ENCODE results near the gene CERS6. TPM values are rescaled to one million over a fixed set of nuclear protein-coding genes. Genes with fewer than 3 reads are reported as not detected.

Gene CERS6
- polyA plus RNA-seq, 3 donors, result 7.6 to 17.7 (median 15.6) TPM

GRCh38 chr2:168633895-168634294 is 177.8 kb downstream of the CERS6 start:
- WGBS (ENCODE audit: insufficient coverage), result no CpG with 5 or more reads among the region's 1 CpG

GRCh38 chr2:168635065-168635577 is 179.0 kb downstream of the CERS6 start:
- Mint-ChIP-seq H3K9me3 (no peaks in the 10 kb centered on the region), H3K27ac (peak overlapping the region in 5 of 7 donors; percentile 12 to 73 (median 24)), H3K36me3 (peaks cover 0 to 4% of the 10 kb centered on the region in 2 donors), H3K4me3 (peak overlapping the region; percentile 42 to 51), H3K27me3 (ENCODE audit: low read depth in 3 of 3) (no peaks in the 10 kb centered on the region), H3K4me1 (peaks cover 29% of the 10 kb centered on the region)
- DNase-seq, result peak in 1 of 3 donors; percentile 19
- H2AFZ ChIP-seq (ENCODE audit: insufficient read depth, low read depth, low read length, poor library complexity, severe bottlenecking), result no peak overlapping the region
- no peak overlapping the region for H3K4me2 ChIP-seq (replicated peaks; ENCODE audit: extremely low read depth, low read length, poor library complexity, severe bottlenecking)
- intact Hi-C loops (cut with micrococcal nuclease), result no loop called here
- H3K4me1 ChIP-seq (ENCODE audit: control insufficient read depth in 1 of 2, insufficient read depth in 2 of 2, low read length in 2 of 2), result peaks cover 15 to 19% of the 10 kb centered on the region in 2 donors
- no peak for TF ChIP-seq CTCF (IDR thresholded peaks at IDR 0.05)
- H3K79me2 ChIP-seq (ENCODE audit: insufficient read depth, low read length), result peaks cover 38% of the 10 kb centered on the region
- H4K20me1 ChIP-seq (ENCODE audit: insufficient read depth, low read length), result peaks cover 23% of the 10 kb centered on the region
- no peak overlapping the region for H3K4me3 ChIP-seq (replicated peaks in 1 of 3; ENCODE audit: low read depth in 2 of 3, low read length in 3 of 3)
- H3K27me3 ChIP-seq (ENCODE audit: control insufficient read depth in 2 of 2, insufficient read depth in 2 of 2, low read length in 2 of 2), result no peaks in the 10 kb centered on the region
- peak overlapping the region; percentile 7 for H3K9ac ChIP-seq (ENCODE audit: insufficient read depth, low read length, poor library complexity, severe bottlenecking)
- no peaks in the 10 kb centered on the region for H3K9me3 ChIP-seq (replicated peaks in 1 of 2; ENCODE audit: control insufficient read depth in 1 of 2, insufficient read depth in 1 of 2, low read length in 2 of 2)
- H3K36me3 ChIP-seq (replicated peaks in 1 of 2; ENCODE audit: control insufficient read depth in 1 of 2, insufficient read depth in 2 of 2, low read length in 2 of 2), result no peaks in the 10 kb centered on the region
- peak overlapping the region in 1 of 2 donors; percentile 1 for H3K27ac ChIP-seq (ENCODE audit: low read depth in 1 of 2, low read length in 2 of 2)
- 0% methylated on average over 1 of the region's 3 CpGs for WGBS (ENCODE audit: insufficient coverage)

More at GRCh38 chr2:168633895-168634294, 177.8 kb downstream of the CERS6 start:
- intact Hi-C loops (cut with micrococcal nuclease), result no loop called here
- Histone ChIP-seq H2AFZ (ENCODE audit: insufficient read depth, low read depth, low read length, poor library complexity, severe bottlenecking) (no peak overlapping the region), H4K20me1 (ENCODE audit: insufficient read depth, low read length) (peaks cover 17% of the 10 kb centered on the region), H3K79me2 (ENCODE audit: insufficient read depth, low read length) (peaks cover 32% of the 10 kb centered on the region), H3K9me3 (replicated peaks in 1 of 2; ENCODE audit: control insufficient read depth in 1 of 2, insufficient read depth in 1 of 2, low read length in 2 of 2) (no peaks in the 10 kb centered on the region), H3K9ac (ENCODE audit: insufficient read depth, low read length, poor library complexity, severe bottlenecking) (no peak overlapping the region), H3K27ac (ENCODE audit: low read depth in 1 of 2, low read length in 2 of 2) (no peak overlapping the region), H3K4me1 (ENCODE audit: control insufficient read depth in 1 of 2, insufficient read depth in 2 of 2, low read length in 2 of 2) (peaks cover 15 to 19% of the 10 kb centered on the region in 2 donors), H3K36me3 (replicated peaks in 1 of 2; ENCODE audit: control insufficient read depth in 1 of 2, insufficient read depth in 2 of 2, low read length in 2 of 2) (no peaks in the 10 kb centered on the region), H3K4me2 (replicated peaks; ENCODE audit: extremely low read depth, low read length, poor library complexity, severe bottlenecking) (no peak overlapping the region), H3K4me3 (replicated peaks in 1 of 3; ENCODE audit: low read depth in 2 of 3, low read length in 3 of 3) (no peak overlapping the region), H3K27me3 (ENCODE audit: control insufficient read depth in 2 of 2, insufficient read depth in 2 of 2, low read length in 2 of 2) (no peaks in the 10 kb centered on the region)
- H3K36me3 Mint-ChIP-seq, result peaks cover 0 to 4% of the 10 kb centered on the region in 2 donors
- no peak for DNase-seq
- no peak for TF ChIP-seq CTCF (IDR thresholded peaks at IDR 0.05)
- no peak overlapping the region for H3K4me3 Mint-ChIP-seq
- H3K27ac Mint-ChIP-seq, result no peak overlapping the region
- no peaks in the 10 kb centered on the region for H3K27me3 Mint-ChIP-seq (ENCODE audit: low read depth in 3 of 3)
- peaks cover 22% of the 10 kb centered on the region for H3K4me1 Mint-ChIP-seq
- H3K9me3 Mint-ChIP-seq, result peaks cover 0 to 1% (median 0%) of the 10 kb centered on the region in 7 donors
